Fibroblast of skin of left quadriceps (primary cell): ENCODE results near the gene GPR89A.
A peak's percentile ranks its signal among the peaks of the same experiment; 100 is the strongest.
"Not testable (repeated sequence)": the region's sequence is repeated elsewhere in the genome, so short reads cannot be mapped to it uniquely, and the experiment has no call there.

Source experiments
- DNase-seq, 2 experiments: peaks; one replicate each; pipeline ENCODE4 v3.0.0-alpha.2; 2013; ENCODE audit warnings: low read depth in 2 of 2

Gene GPR89A

DNA sequence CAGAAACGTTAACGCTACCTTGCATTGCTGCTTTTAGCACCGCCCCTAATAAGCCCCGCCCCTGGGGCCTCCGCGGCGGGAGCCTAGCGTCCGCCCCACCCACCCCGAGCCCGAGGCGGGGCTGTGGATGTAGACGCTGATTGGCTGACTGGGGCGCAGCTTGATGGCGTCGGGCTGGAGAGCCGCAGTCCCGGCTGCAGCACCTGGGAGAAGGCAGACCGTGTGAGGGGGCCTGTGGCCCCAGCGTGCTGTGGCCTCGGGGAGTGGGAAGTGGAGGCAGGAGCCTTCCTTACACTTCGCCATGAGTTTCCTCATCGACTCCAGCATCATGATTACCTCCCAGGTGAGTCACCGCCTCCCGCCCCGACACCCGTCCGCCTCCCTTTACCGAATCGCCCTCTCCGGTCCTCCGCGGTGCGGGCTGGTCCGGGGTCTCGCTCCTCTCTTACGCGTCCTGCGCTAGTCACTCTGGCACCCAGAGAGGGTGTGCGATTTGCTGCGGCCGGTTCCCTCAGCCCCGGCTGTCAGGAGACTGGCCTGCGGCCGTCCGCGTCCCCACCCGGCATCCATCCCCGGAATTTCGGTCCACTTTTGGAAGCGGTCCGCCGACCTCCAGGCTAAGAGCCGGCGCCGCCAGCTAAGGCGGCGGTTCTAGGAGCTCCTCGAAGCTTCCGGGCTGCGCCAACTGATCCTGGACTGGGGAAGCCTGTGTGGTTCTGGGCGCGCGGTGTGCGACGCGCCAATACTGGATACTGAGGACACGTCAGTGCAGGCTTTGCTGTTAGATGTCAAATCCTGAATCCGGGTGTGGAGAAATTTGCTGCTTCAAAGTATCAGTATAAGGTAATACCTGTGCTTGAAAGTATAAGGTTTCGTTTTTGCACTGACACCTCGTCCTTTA, at the start of gene GPR89A:
Gene GPR89A, plus strand, starts transcription at position 156 of the 901 bp plus-strand sequence. Its CDS starts 146 bp downstream, at position 302.
- DNase-seq = peak; percentile 77 to 78

DNA sequence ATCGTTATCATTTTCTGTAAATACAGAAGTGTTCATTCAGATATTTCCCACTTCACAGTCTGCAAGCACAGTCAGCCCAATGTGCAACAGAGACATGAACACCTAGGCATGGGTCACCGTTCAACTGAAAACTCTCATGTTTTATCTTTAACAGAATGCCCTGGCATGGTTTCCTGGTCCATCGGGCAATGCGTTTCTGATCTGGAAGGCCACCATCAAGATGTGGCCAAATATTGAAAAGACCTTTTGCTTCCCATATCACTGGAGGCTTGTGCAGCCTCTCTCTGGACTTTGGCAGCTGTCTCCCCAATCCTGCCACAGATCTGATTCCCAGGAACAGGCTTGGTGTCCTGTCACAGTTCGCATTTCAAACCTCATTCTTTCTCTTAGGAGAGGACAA, 21.0 kb upstream of the GPR89A start:
- not testable (repeated sequence) for DNase-seq

DNA sequence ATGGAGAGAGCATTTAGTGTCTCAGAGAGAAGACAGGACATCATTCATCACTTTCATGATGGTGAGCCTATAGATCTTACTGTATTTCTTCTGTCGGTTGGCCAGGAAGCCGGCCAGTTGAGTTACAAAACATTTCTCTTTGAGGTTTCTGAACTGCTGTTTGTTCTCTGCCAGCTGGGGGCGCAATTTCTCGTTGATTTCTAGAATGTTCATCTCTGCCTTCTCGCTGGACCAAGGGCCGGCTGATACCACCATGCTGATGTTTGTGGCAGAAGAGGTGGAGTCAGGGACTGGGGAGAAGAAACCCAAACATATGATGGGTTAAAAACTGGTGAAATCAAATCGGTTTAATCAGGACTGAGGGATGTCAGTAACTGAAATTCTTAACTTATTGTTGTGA, 17.0 kb upstream of the GPR89A start:
- not testable (repeated sequence) for DNase-seq

DNA sequence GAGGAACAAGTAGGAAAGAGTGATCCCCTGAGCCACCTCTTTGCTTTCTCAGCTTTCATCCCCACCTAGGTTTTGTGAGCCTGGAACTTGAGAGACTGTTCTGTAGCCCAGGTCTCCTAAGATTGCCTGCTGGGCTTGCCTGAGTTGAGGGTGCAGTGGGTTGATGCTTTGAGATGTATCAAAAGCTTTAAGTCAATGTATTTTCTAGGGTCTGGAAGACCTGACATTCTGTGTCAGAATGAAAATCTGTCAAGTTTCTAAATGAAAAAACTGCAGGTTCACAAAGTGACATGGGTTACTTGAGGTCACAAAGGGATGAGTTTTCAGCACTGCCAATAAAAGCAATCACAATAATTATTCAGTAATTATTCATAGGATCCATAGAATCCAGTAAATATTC, 15.4 kb upstream of the GPR89A start:
- DNase-seq = not testable (repeated sequence)

DNA sequence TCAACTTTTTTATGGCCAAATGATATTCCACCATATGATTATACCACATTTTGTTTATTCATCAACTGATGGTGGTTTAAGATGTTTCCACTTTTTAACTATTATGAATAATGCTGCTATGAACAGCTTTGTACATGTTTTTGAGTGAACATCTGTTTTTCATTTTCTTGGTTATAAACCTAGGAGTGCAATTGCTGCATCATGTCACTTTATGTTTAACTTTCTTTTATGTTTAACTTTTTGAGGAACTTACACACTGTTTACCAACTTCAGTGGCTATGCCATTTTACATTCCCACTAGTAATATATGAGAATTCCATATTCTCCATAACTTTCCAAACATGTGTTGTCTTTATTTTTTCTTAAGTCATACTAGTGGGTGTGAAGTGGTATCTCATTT, 12.4 kb upstream of the GPR89A start:
- DNase-seq = peak; percentile 20 to 21

DNA sequence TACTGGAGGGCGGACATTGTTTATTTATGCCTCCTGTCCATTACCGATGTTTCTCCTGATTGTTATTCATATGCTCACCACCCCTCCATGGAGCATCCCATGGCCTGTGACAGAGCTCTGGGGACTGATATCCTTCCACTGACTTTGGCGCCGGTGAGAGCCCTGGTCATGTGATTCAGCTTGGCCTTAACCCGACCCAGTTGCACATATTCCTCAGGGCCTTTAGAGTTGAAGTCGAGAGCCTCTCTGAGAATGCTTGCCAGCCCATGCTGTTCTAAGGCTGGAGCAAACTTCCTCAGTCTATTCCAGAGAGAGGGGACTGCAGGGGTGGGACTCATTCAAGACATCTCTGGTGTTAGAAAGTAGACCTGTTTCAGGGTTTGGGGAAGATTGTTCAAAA, 11.6 kb upstream of the GPR89A start:
- DNase-seq = not testable (repeated sequence)

DNA sequence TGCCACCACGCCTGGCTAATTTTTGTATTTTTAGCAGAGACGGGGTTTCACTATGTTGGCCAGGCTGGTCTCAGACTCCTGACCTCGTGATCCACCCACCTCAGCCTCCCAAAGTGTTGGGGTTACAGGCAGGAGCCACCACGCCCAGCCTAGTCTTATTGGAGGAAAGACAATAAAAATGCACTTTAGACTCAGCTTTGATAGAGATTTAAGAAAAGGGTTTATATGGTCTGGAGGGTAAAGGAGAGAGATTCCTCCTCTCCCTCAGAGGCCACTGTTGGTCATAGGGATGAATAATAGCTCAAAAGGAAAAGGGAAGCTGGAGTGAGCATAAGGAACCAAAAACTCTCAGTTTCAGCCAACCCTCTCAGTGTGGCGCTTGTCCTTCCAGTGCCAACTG, 8.4 kb upstream of the GPR89A start:
- not testable (repeated sequence) for DNase-seq

DNA sequence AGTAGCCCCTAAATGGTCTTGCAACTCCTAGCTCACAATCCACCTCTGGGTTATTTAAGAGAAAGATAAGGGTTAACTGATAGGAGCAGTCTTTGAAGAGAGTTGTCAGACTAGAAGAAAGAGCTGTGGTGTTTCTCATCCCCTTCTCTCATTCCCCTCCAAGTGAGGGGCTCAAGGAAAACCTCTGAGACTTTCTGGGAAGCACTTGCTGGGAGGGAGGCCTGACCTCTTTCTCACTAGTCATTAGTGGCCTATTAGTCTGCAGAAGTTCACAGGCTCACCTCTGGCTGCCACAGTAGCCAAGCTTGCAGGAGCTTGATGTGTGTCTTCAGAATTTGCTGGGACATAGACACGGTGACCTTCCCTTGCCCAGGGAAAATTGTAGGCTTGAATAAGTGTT, 6.2 kb upstream of the GPR89A start:
- DNase-seq = no peak

DNA sequence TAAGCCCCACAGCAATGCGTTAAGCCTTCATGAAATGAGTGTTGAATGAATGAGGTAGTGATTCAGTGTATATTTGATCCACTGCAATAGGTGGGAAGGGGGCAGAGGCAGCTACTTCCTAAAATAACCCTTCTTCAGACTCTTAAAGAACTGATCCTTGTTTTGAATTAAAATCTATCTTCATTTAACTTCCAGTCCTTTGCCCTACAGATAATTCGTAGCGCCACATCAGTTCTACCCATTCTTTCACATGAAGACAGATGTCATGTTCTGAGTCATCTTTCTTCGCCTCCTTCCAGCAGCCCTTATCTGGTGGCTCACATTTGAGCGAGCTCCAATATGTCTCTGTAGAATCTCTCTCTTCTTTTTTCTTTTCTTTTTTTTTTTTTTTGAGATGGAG, 948 bp upstream of the GPR89A start:
- not testable (repeated sequence) for DNase-seq

DNA sequence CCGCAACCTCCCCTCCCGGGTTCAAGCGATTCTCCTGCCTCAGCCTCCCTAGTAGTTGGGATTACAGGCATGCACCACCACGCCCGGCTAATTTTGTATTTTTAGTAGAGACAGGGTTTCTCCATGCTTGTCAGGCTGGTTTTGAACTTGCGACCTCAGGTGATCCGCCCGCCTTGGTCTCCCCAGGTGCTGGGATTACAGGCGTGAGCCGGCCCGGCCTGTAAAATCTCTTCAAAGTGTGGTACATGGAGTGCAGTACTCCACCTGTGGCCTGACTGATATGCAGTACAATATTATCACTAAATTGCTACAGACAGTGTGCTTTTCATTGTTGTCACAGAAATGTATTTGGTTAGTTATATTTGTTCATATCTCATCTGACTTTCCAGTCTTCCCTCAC, 499 bp upstream of the GPR89A start:
- not testable (repeated sequence) for DNase-seq

DNA sequence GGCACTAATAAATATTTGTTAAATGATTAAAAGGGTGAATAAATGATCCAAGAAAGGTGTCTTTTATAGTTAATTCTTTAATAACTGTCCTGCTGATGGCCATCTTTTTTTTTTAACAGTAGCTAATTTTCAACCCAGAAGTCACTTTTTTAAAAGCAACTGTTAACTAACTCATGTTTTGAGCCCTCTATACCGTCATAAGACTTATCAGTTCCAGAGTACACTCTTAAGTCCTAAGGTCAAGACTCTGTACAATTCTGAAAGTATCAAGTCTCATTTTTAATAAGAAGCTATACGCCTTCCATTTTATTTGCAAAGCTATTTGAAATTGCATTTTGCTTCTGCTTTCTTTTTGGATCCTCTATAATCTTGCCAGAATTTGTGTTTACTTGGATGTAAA, 3.0 kb downstream of the GPR89A start:
- not testable (repeated sequence) for DNase-seq

DNA sequence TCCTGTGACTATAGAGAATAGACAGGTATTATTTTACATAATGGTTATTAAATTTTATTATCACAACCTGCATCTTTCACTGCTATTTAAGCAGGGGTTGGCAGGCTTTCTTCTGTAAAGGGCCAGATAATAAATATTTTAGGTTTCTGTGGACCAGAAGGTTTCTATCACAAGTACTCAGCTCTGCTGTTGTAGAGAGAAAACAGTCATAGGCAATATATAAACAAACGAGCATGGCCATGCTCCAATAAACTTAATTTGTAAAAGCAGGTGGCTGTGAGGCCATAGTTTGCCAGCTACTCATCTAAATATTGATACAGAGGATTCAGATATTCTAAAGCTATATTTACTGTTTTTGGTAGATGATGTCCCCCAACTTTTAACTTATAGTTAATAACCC, 12.3 kb downstream of the GPR89A start:
- not testable (repeated sequence) for DNase-seq

DNA sequence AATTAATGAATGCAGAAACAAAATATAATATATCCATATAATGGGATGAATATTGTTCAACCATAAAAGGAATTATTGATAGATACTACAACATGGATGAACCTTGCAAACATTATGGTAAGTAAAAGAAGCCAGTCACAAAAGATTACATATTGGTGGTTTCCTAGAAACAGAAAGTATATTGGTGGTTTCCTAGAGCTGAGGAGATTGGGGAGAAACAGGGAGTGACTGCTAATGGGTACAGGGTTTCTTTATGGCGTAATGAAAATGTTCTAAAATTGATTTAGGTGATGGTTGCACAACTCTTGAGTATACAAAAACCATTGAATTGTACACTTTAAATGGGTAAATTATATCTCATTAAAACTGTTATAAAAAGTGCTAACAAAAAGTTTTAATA, 14.4 kb downstream of the GPR89A start:
- DNase-seq = not testable (repeated sequence)

DNA sequence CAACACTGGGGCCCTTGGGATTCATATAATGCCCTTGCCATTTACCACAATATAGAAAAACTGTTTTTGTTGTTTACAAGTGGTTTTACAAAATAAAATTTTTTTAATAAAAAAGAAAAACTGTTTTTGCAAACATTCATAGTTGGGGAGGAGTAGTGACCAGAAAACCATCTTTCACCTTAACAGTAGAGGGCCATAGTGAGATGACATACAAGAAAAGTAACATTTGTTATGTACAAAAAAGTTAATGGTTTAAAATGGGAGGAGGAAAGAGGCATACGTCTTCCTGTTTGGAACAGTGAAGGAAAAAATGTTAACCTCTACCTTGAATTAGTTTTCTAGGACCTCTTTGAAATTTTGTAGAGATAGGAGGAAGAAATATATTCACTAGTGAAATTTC, 28.4 kb downstream of the GPR89A start:
- not testable (repeated sequence) for DNase-seq

DNA sequence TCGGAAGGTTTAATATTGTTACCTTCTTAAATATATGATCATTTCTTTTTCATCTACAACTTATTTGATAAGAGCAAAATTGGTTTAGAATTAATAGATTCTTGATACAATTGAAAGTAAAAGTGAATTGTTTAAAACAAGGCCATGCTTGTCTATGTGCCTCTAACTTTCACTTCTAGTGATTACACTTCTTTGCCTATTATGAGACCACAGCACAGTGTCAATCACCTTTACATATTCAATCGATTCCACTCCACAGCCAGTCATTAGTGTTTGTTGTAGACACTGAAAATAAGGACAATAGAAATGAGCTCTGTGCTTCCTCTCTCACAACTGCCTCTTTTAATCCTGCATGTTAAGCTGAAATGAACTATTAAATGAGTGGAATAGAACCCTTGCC, 34.1 kb downstream of the GPR89A start:
- DNase-seq = not testable (repeated sequence)

DNA sequence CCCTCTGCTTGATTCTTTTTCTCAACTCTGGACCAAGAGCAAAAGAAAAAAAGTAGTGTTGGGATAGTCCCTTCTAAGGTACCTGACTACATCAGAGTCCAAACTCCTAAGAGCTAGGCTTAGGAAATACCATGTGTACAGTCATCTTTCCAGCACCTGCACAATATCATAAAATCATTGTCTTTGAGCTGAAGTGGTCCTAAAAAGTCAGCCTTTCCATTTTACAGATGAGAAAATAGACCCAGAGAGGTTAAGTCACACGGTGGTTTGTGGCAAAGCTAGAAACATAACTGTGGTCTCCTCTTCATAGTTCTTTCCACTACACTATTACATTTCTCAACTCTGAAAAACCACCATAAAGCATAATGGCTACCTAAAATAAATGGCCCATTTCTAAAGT, 36.2 kb downstream of the GPR89A start:
- DNase-seq = not testable (repeated sequence)

DNA sequence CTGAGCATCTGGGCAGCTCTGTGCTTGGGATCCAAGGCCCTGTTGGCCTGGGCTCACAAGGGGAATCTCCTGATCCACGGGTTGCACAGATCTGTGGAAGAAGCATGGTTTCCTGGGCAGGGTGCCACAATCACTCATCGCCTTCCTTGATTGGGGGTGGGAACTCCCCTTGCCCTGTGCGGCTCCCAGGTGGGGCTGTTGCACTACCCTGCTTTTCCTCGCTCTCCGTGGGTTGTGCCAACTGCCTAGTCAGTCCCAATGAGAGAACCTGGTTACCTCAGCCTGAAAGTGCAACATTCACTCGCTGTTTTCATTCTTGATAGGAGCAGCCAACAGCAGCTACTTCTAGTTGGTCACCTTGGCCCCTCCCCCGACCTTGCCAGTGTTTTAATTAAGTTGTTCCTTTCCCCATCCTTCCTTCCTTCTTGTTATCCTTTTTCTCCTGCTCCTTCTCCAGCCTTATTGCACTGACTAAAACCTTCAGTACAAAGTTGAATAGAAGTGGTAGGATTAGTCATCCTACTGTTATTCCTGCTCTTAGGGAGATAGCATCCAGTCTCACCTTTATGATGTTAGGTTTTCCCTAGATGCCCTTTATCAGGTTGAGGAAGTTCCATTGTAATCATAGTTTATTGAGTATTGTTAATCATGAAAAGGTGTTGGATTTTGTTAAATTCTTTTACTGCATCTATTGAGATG, 48.6 kb downstream of the GPR89A start:
- not testable (repeated sequence) for DNase-seq

DNA sequence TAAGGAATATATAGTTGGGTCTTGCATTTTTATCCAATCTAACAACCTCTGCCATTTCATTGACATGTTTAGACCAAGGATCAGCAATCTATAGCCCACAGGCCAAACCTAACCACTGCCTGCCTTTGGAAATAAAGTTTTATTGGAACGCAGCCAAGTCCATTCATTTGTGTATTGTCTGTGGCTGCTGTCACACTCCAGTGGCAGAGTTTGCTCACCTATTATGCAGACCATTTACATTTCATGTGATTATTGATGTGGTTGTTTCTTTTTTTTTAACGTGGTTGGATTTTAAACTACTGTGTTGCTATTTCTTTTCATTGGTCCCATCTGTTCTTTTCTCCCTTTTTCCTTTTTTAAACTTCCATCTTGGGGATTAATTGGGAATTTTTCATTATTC, 54.7 kb downstream of the GPR89A start:
- DNase-seq = not testable (repeated sequence)

DNA sequence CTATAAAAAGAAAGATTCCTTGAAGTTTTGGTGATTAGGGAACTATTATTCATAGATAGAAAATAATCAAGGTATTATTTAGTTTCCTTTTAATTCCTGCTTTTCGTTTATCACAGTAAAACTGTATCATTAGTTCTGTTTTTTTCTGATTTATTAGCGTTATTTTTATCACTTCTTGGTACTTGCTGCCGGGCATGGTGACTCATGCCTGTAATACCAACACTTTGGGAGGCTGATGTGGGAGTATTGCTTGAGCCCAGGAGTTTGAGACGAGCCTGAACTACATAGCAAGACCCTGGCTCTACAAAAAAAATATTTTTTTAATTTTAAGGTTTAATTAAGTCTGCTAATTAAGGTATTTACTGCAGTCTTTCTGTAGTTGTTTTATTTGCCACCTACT, 57.2 kb downstream of the GPR89A start:
- DNase-seq = not testable (repeated sequence)

DNA sequence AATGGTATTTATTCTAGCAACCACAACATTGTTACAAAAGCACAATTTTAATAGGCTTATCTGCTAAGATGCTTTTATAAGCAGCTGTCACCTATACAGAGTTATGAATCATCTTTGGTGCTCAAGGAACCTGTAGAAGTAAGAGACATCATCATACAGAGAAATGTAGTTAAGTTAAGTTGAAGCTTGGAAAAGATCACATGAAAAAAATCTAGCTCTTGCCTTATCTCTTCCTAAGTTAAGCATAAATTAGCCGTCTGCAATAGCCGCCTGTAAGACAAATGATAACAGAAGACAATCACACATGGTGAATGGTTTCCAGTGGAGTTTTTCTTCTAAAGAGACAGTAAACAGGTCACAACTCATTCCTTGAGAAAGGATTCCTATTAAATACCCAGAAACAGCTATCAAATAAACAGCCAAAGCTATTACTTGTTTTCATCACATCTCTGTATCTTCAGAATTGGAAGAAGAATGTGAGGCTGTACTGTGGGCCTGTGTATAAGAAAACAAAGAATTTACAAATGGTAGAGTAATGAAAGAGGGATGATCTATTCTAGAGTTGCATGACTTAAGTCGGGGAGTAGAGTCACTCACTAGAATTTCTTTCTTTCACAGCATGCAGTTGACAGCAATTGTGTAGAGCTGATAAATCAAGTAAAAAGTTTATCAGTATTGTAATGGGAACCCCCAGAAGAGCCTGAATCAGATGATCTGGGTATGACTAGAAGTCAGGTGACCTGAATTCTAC, 63.4 kb downstream of the GPR89A start:
- not testable (repeated sequence) for DNase-seq

DNA sequence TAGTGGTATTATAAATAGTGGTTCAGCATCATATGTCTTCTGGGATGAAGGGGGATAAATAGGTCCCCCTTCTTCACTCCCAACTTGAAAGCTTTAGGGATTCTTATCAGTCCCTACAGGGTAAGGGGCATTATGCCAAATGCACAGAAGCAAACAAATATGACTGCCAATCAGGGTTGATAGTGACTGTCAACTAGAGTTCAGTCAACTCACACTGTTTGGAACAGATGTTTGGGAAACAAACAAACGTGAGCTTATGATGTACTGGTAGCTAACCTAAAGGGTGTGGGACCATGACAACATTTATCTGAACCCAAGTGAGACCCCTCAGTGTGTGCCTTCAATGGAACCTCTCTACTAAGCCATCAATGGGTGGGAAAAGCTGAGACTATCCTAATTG, 65.4 kb downstream of the GPR89A start:
- not testable (repeated sequence) for DNase-seq

DNA sequence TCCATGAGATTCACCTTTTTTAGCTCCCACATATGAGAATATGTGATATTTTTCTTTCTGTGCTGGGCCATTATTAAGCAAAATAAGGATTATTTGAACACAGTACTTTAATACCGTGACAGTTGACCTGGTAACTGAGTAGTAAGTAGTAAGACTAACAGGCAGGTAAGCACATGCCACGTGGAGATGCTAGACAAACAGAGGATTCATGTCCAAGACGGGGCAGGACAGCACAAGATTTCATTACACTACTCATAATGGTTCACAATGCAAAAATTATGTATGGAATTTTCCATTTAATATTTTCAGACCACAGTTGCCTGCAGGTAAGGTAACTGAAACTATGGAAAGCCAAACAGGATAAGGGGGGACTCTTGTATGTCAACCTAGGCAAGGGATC, 77.1 kb downstream of the GPR89A start:
- DNase-seq = not testable (repeated sequence)
